WTC11 (cell line): ENCODE results near the gene IL17RC. TPM values are rescaled to one million over a fixed set of nuclear protein-coding genes. Genes with fewer than 3 reads are reported as not detected.

Experiments
- ATAC-seq: fragments of 200-7000 bp; cut with Tn5 transposase; 2 replicates; pipeline ENCODE4 v1.10.0; 2021; ENCODE audit warnings: mild to moderate bottlenecking, moderate library complexity
- CTCF ChIA-PET: fragments of 300-600 bp; sonication (Branson Sonifier 250); formaldehyde crosslinking; loops from one replicate; lab custom pipeline; 2021; ENCODE audit warnings: antibody characterized with exemption; lab: Charles Lee
- POLR2A ChIA-PET: fragments of 350-600 bp; sonication (Branson Sonifier 250); formaldehyde crosslinking; loops from one replicate; lab custom pipeline; 2021; ENCODE audit warnings: antibody characterized with exemption; lab: Charles Lee
- DNase-seq: peaks from one replicate; pipeline ENCODE4 v3.0.0; 2021; ENCODE audit warnings: low spot score
- H3K27ac Mint-ChIP-seq: 2 replicates; pipeline ENCODE4 v1.8.0; 2021; ENCODE audit warnings: mixed read lengths
- H3K27me3 Mint-ChIP-seq: 2 replicates; pipeline ENCODE4 v1.8.0; 2021; ENCODE audit warnings: low read depth, mild to moderate bottlenecking, moderate library complexity, mixed read lengths
- H3K36me3 Mint-ChIP-seq: 2 replicates; pipeline ENCODE4 v1.8.0; 2021; ENCODE audit warnings: mixed read lengths
- H3K4me1 Mint-ChIP-seq: 2 replicates; pipeline ENCODE4 v1.8.0; 2022; ENCODE audit warnings: mixed read lengths
- H3K4me3 Mint-ChIP-seq: 2 replicates; pipeline ENCODE4 v1.8.0; 2021; ENCODE audit warnings: mild to moderate bottlenecking, moderate library complexity, mixed read lengths
- H3K9me3 Mint-ChIP-seq: 2 replicates; pipeline ENCODE4 v1.8.0; 2021; ENCODE audit warnings: mixed read lengths
- EMX1 ChIP-seq: fragments of 250-450 bp; sonication (Bioruptor Pico); IDR thresholded peaks from 2 replicates; pipeline ENCODE4 v1.8.0; 2021; ENCODE audit warnings: mild to moderate bottlenecking
- FOXJ3 ChIP-seq: sonication (generic); formaldehyde crosslinking; IDR thresholded peaks from 2 replicates; pipeline ENCODE4 v1.9.0; 2021; ENCODE audit warnings: missing genetic modification reagents, mild to moderate bottlenecking, borderline replicate concordance
- KAT7 ChIP-seq: sonication (generic); formaldehyde crosslinking; IDR thresholded peaks from 2 replicates; pipeline ENCODE4 v1.8.1; 2023; ENCODE audit warnings: missing genetic modification reagents, mild to moderate bottlenecking, borderline replicate concordance
- NFATC4 ChIP-seq: fragments of 250-450 bp; sonication (Bioruptor Pico); IDR thresholded peaks from 2 replicates; pipeline ENCODE4 v1.9.0; 2021; ENCODE audit warnings: mild to moderate bottlenecking
- NR1H2 ChIP-seq: sonication (generic); formaldehyde crosslinking; IDR thresholded peaks from 2 replicates; pipeline ENCODE4 v1.9.0; 2021; ENCODE audit warnings: mild to moderate bottlenecking, moderate library complexity, missing genetic modification reagents
- SMAD3 ChIP-seq: sonication (generic); formaldehyde crosslinking; IDR thresholded peaks from 2 replicates; pipeline ENCODE4 v1.8.0; 2022; ENCODE audit warnings: missing genetic modification reagents, mild to moderate bottlenecking, borderline replicate concordance
- ZNF138 ChIP-seq: sonication (generic); formaldehyde crosslinking; conservative IDR thresholded peaks from 2 replicates; pipeline ENCODE4 v1.8.1; 2022; ENCODE audit warnings: mild to moderate bottlenecking, moderate library complexity, missing genetic modification reagents
- ZNF232 ChIP-seq: sonication (generic); formaldehyde crosslinking; IDR thresholded peaks from 2 replicates; pipeline ENCODE4 v1.8.0; 2022; ENCODE audit warnings: mild to moderate bottlenecking, missing genetic modification reagents
- ZNF396 ChIP-seq: fragments of 250-450 bp; sonication (Bioruptor Pico); IDR thresholded peaks from 2 replicates; pipeline ENCODE4 v1.8.0; 2021; ENCODE audit warnings: mild to moderate bottlenecking, moderate library complexity, borderline replicate concordance
- ZNF416 ChIP-seq: fragments of 250-450 bp; sonication (Bioruptor Pico); IDR thresholded peaks from 2 replicates; pipeline ENCODE4 v1.9.0; 2021; ENCODE audit warnings: mild to moderate bottlenecking, inconsistent platforms
- total RNA-seq: library from RNA; stranded (reverse); gene quantifications from 3 replicates; pipeline ENCODE4 v1.2.3, GENCODE V29; 2021
- TF ChIP-seq, protein P1 (sequence below): sonication (generic); formaldehyde crosslinking; IDR thresholded peaks from 2 replicates; pipeline ENCODE4 v1.8.1; 2023; ENCODE audit warnings: mild to moderate bottlenecking, missing genetic modification reagents, borderline replicate concordance
- TF ChIP-seq, protein P2 (sequence below): fragments of 200-600 bp; IDR thresholded peaks from 2 replicates; pipeline ENCODE4 v1.8.0; 2022; ENCODE audit warnings: antibody characterized with exemption
- TF ChIP-seq, protein P3 (sequence below): fragments of 250-450 bp; sonication (Bioruptor Pico); IDR thresholded peaks from 2 replicates; pipeline ENCODE4 v2.1.2; 2022; ENCODE audit warnings: mild to moderate bottlenecking, moderate library complexity
- TF ChIP-seq, protein P4 (sequence below): sonication (generic); formaldehyde crosslinking; conservative IDR thresholded peaks from 2 replicates; pipeline ENCODE4 v1.8.1; 2023; ENCODE audit warnings: mild to moderate bottlenecking, low read depth, missing genetic modification reagents, moderate library complexity
- TF ChIP-seq, protein P5 (sequence below): sonication (generic); formaldehyde crosslinking; IDR thresholded peaks from 2 replicates; pipeline ENCODE4 v1.8.1; 2022; ENCODE audit warnings: low read depth, missing genetic modification reagents, borderline replicate concordance
- TF ChIP-seq, protein P6 (sequence below): fragments of 250-450 bp; sonication (Bioruptor Pico); IDR thresholded peaks from 2 replicates; pipeline ENCODE4 v1.9.0; 2021; ENCODE audit warnings: mild to moderate bottlenecking
- TF ChIP-seq, protein P7 (sequence below): sonication (generic); formaldehyde crosslinking; IDR thresholded peaks from 2 replicates; pipeline ENCODE4 v1.8.1; 2023; ENCODE audit warnings: mild to moderate bottlenecking, missing genetic modification reagents

Gene IL17RC
- total RNA-seq, 1 experiment from 2014 or later = 10.1 TPM

DNA sequence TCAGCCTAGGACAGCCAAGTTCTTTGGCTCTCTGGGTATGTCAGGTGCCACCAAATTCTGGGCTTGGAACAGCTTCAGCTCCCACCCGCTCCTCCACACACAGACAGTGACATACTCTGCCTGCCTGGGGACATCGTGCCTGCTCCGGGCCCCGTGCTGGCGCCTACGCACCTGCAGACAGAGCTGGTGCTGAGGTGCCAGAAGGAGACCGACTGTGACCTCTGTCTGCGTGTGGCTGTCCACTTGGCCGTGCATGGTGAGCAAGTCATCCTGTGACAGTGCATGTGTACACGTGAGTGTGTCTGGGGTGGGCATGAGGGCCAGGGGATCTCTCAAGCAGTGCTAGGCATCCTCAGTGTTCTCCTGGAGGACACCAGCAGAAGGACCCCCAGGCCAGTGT, 922 bp downstream of the IL17RC start:
- no peak for ATAC-seq
- CTCF ChIA-PET = interaction anchor here (2.5 kb wide), 1 partner anchor 15 kb away, joined by 17 read pairs; the partner anchor contains the start of gene CRELD1
- H3K27ac Mint-ChIP-seq = no peak overlapping the region
- no peak for DNase-seq
- no peaks in the 10 kb centered on the region for H3K9me3 Mint-ChIP-seq
- no peaks in the 10 kb centered on the region for H3K36me3 Mint-ChIP-seq
- TF ChIP-seq ZNF416 (CRISPR knock-in tag) (no peak), NR1H2 (no peak), FOXJ3 (CRISPR knock-in tag) (no peak), ZNF396 (no peak), ZNF138 (CRISPR knock-in tag) (no peak), NFATC4 (CRISPR knock-in tag) (no peak), ZNF232 (CRISPR knock-in tag) (no peak)
- TF ChIP-seq, protein P1, sequence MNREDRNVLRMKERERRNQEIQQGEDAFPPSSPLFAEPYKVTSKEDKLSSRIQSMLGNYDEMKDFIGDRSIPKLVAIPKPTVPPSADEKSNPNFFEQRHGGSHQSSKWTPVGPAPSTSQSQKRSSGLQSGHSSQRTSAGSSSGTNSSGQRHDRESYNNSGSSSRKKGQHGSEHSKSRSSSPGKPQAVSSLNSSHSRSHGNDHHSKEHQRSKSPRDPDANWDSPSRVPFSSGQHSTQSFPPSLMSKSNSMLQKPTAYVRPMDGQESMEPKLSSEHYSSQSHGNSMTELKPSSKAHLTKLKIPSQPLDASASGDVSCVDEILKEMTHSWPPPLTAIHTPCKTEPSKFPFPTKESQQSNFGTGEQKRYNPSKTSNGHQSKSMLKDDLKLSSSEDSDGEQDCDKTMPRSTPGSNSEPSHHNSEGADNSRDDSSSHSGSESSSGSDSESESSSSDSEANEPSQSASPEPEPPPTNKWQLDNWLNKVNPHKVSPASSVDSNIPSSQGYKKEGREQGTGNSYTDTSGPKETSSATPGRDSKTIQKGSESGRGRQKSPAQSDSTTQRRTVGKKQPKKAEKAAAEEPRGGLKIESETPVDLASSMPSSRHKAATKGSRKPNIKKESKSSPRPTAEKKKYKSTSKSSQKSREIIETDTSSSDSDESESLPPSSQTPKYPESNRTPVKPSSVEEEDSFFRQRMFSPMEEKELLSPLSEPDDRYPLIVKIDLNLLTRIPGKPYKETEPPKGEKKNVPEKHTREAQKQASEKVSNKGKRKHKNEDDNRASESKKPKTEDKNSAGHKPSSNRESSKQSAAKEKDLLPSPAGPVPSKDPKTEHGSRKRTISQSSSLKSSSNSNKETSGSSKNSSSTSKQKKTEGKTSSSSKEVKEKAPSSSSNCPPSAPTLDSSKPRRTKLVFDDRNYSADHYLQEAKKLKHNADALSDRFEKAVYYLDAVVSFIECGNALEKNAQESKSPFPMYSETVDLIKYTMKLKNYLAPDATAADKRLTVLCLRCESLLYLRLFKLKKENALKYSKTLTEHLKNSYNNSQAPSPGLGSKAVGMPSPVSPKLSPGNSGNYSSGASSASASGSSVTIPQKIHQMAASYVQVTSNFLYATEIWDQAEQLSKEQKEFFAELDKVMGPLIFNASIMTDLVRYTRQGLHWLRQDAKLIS (CRISPR knock-in tag) = no peak
- TF ChIP-seq, protein P2, sequence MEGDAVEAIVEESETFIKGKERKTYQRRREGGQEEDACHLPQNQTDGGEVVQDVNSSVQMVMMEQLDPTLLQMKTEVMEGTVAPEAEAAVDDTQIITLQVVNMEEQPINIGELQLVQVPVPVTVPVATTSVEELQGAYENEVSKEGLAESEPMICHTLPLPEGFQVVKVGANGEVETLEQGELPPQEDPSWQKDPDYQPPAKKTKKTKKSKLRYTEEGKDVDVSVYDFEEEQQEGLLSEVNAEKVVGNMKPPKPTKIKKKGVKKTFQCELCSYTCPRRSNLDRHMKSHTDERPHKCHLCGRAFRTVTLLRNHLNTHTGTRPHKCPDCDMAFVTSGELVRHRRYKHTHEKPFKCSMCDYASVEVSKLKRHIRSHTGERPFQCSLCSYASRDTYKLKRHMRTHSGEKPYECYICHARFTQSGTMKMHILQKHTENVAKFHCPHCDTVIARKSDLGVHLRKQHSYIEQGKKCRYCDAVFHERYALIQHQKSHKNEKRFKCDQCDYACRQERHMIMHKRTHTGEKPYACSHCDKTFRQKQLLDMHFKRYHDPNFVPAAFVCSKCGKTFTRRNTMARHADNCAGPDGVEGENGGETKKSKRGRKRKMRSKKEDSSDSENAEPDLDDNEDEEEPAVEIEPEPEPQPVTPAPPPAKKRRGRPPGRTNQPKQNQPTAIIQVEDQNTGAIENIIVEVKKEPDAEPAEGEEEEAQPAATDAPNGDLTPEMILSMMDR = no peak
- TF ChIP-seq, protein P3, sequence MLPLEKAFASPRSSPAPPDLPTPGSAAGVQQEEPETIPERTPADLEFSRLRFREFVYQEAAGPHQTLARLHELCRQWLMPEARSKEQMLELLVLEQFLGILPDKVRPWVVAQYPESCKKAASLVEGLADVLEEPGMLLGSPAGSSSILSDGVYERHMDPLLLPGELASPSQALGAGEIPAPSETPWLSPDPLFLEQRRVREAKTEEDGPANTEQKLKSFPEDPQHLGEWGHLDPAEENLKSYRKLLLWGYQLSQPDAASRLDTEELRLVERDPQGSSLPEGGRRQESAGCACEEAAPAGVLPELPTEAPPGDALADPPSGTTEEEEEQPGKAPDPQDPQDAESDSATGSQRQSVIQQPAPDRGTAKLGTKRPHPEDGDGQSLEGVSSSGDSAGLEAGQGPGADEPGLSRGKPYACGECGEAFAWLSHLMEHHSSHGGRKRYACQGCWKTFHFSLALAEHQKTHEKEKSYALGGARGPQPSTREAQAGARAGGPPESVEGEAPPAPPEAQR (CRISPR knock-in tag) = no peak
- TF ChIP-seq, protein P4, sequence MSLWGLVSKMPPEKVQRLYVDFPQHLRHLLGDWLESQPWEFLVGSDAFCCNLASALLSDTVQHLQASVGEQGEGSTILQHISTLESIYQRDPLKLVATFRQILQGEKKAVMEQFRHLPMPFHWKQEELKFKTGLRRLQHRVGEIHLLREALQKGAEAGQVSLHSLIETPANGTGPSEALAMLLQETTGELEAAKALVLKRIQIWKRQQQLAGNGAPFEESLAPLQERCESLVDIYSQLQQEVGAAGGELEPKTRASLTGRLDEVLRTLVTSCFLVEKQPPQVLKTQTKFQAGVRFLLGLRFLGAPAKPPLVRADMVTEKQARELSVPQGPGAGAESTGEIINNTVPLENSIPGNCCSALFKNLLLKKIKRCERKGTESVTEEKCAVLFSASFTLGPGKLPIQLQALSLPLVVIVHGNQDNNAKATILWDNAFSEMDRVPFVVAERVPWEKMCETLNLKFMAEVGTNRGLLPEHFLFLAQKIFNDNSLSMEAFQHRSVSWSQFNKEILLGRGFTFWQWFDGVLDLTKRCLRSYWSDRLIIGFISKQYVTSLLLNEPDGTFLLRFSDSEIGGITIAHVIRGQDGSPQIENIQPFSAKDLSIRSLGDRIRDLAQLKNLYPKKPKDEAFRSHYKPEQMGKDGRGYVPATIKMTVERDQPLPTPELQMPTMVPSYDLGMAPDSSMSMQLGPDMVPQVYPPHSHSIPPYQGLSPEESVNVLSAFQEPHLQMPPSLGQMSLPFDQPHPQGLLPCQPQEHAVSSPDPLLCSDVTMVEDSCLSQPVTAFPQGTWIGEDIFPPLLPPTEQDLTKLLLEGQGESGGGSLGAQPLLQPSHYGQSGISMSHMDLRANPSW = no peak
- TF ChIP-seq, protein P5, sequence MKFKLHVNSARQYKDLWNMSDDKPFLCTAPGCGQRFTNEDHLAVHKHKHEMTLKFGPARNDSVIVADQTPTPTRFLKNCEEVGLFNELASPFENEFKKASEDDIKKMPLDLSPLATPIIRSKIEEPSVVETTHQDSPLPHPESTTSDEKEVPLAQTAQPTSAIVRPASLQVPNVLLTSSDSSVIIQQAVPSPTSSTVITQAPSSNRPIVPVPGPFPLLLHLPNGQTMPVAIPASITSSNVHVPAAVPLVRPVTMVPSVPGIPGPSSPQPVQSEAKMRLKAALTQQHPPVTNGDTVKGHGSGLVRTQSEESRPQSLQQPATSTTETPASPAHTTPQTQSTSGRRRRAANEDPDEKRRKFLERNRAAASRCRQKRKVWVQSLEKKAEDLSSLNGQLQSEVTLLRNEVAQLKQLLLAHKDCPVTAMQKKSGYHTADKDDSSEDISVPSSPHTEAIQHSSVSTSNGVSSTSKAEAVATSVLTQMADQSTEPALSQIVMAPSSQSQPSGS (CRISPR knock-in tag) = no peak
- POLR2A ChIA-PET = interaction anchor here (0.6 kb wide), 1 partner anchor 500 kb away, joined by 6 read pairs; no protein-coding TSS in a partner anchor
- H3K4me3 Mint-ChIP-seq = no peak overlapping the region
- H3K4me1 Mint-ChIP-seq = peaks cover 18% of the 10 kb centered on the region
- H3K27me3 Mint-ChIP-seq = 0 out of 2 replicates have a peak, but pooled peaks cover 3% of the 10 kb centered on the region

DNA sequence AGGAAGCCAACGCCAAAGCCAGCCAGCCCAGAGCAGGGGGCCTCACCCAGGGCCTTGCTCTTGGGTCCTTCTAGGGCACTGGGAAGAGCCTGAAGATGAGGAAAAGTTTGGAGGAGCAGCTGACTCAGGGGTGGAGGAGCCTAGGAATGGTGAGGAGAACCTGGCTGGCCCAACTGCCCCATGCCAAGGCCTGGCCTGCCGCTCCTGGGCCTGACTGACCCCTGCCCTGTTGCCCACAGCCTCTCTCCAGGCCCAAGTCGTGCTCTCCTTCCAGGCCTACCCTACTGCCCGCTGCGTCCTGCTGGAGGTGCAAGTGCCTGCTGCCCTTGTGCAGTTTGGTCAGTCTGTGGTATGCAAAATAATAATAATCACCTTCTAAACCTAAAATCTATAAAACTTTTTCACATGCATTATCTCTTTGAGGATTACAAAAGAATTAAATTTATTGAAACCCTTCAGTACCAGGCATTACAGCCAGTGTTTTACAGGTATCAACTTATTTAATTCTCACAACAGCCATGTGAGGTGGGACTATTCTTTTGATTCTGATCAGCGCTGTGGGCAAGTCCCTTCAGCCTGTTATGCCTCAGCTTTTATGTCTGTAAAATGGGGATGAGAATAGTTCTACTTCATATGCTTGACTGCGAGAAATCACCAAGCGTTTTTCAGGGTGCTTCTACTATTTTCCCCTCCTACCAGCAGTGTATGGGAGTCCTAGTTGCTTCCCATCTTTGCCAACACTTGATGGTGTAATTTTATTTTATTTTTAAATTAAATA, 1.6 kb downstream of the IL17RC start:
- H3K27me3 Mint-ChIP-seq = 0 out of 2 replicates have a peak, but pooled peaks cover 3% of the 10 kb centered on the region
- ChIA-PET POLR2A (interaction anchor here (0.6 kb wide), 1 partner anchor 501 kb away, joined by 6 read pairs; no protein-coding TSS in a partner anchor), CTCF (no interaction called here)
- H3K27ac Mint-ChIP-seq = no peak overlapping the region
- DNase-seq (no peak), ATAC-seq (no peak)
- H3K9me3 Mint-ChIP-seq = no peaks in the 10 kb centered on the region
- no peaks in the 10 kb centered on the region for H3K36me3 Mint-ChIP-seq
- peaks cover 18% of the 10 kb centered on the region for H3K4me1 Mint-ChIP-seq
- H3K4me3 Mint-ChIP-seq = no peak overlapping the region
- TF ChIP-seq SMAD3 (CRISPR knock-in tag) (no peak), KAT7 (CRISPR knock-in tag) (no peak), EMX1 (CRISPR knock-in tag) (no peak)
- TF ChIP-seq, protein P6, sequence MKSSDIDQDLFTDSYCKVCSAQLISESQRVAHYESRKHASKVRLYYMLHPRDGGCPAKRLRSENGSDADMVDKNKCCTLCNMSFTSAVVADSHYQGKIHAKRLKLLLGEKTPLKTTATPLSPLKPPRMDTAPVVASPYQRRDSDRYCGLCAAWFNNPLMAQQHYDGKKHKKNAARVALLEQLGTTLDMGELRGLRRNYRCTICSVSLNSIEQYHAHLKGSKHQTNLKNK = no peak
- TF ChIP-seq, protein P3 (CRISPR knock-in tag) = no peak
- TF ChIP-seq, protein P7, sequence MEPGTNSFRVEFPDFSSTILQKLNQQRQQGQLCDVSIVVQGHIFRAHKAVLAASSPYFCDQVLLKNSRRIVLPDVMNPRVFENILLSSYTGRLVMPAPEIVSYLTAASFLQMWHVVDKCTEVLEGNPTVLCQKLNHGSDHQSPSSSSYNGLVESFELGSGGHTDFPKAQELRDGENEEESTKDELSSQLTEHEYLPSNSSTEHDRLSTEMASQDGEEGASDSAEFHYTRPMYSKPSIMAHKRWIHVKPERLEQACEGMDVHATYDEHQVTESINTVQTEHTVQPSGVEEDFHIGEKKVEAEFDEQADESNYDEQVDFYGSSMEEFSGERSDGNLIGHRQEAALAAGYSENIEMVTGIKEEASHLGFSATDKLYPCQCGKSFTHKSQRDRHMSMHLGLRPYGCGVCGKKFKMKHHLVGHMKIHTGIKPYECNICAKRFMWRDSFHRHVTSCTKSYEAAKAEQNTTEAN (CRISPR knock-in tag) = no peak
